GM23338 (cell line): Measurements from ENCODE around the gene ZNF660. TPM values are rescaled to one million over a fixed set of nuclear protein-coding genes. Genes with fewer than 3 reads are reported as not detected.
A peak's percentile ranks its signal among the peaks of the same experiment; 100 is the strongest.

ENCODE experiments used
- ATAC-seq: fragments of 200-7000 bp; cut with Tn5 transposase; 3 replicates; pipeline ENCODE4 v1.9.1; 2020
- DNase-seq: peaks from one replicate; pipeline ENCODE4 v3.0.0-alpha.2; 2015; ENCODE audit warnings: low spot score
- H2AFZ ChIP-seq: fragments of 200-600 bp; sonication (generic); 2 replicates; pipeline ENCODE4 v1.8.0; 2016; ENCODE audit warnings: antibody characterized with exemption, mild to moderate bottlenecking, moderate library complexity
- H3F3A ChIP-seq: fragments of 200-600 bp; sonication (generic); replicated peaks from 2 replicates; pipeline ENCODE4 v1.8.0; 2017; ENCODE audit warnings: antibody characterized with exemption, mixed run types, low read depth
- H3K27ac ChIP-seq: fragments of 200-600 bp; sonication (generic); 2 replicates; pipeline ENCODE4 v1.6.1; 2016; ENCODE audit warnings: low read depth
- H3K27me3 ChIP-seq: fragments of 200-600 bp; sonication (generic); 2 replicates; pipeline ENCODE4 v1.8.0; 2016; ENCODE audit warnings: mild to moderate bottlenecking, mixed run types, moderate library complexity; ENCODE audit not compliant: insufficient read depth
- H3K36me3 ChIP-seq: fragments of 200-600 bp; sonication (generic); 2 replicates; pipeline ENCODE4 v1.8.0; 2016; ENCODE audit warnings: mild to moderate bottlenecking; ENCODE audit not compliant: insufficient read depth
- H3K4me1 ChIP-seq: fragments of 200-600 bp; sonication (generic); 2 replicates; pipeline ENCODE4 v1.8.0; 2016; ENCODE audit warnings: mild to moderate bottlenecking, moderate library complexity; ENCODE audit not compliant: insufficient read depth
- H3K4me2 ChIP-seq: fragments of 200-600 bp; sonication (generic); 2 replicates; pipeline ENCODE4 v1.7.1; 2017; ENCODE audit warnings: mixed run types
- H3K4me3 ChIP-seq: fragments of 200-600 bp; sonication (generic); 2 replicates; pipeline ENCODE4 v1.6.1; 2016; ENCODE audit warnings: mixed run types
- H3K79me2 ChIP-seq: fragments of 200-600 bp; sonication (generic); replicated peaks from 2 replicates; pipeline ENCODE4 v1.8.0; 2017; ENCODE audit warnings: mild to moderate bottlenecking; ENCODE audit not compliant: insufficient read depth
- H3K9me2 ChIP-seq: fragments of 200-600 bp; sonication (generic); 2 replicates; pipeline ENCODE4 v1.8.0; 2017; ENCODE audit not compliant: insufficient read depth
- H4K20me1 ChIP-seq: fragments of 200-600 bp; sonication (generic); replicated peaks from 2 replicates; pipeline ENCODE4 v1.8.0; 2017; ENCODE audit warnings: mild to moderate bottlenecking; ENCODE audit not compliant: insufficient read depth
- H3K27ac Mint-ChIP-seq: 2 replicates; pipeline ENCODE4 v1.8.0; 2020; ENCODE audit warnings: inconsistent platforms, mild to moderate bottlenecking, moderate library complexity, mixed read lengths
- H3K27me3 Mint-ChIP-seq: 3 replicates; pipeline ENCODE4 v1.8.0; 2022; ENCODE audit warnings: low read depth, mild to moderate bottlenecking, moderate library complexity, mixed read lengths, inconsistent platforms; ENCODE audit not compliant: insufficient read depth, poor library complexity
- H3K36me3 Mint-ChIP-seq: 3 replicates; pipeline ENCODE4 v1.8.0; 2021; ENCODE audit warnings: low read depth, mild to moderate bottlenecking, inconsistent platforms, moderate library complexity, mixed read lengths
- H3K4me1 Mint-ChIP-seq: 3 replicates; pipeline ENCODE4 v1.8.0; 2020; ENCODE audit warnings: mild to moderate bottlenecking, inconsistent platforms, mixed read lengths
- H3K4me3 Mint-ChIP-seq: 3 replicates; pipeline ENCODE4 v1.8.0; 2021; ENCODE audit warnings: moderate library complexity, mild to moderate bottlenecking, inconsistent platforms, mixed read lengths
- H3K9me3 Mint-ChIP-seq: 3 replicates; pipeline ENCODE4 v1.8.0; 2020; ENCODE audit warnings: moderate library complexity, mild to moderate bottlenecking, inconsistent platforms, mixed read lengths
- CREB1 ChIP-seq: fragments of 250-450 bp; sonication (Bioruptor Pico); IDR thresholded peaks from 2 replicates; pipeline ENCODE4 v1.5.0; 2020; ENCODE audit warnings: low read depth, mild to moderate bottlenecking, moderate library complexity
- EZH2 ChIP-seq: fragments of 200-600 bp; sonication (generic); IDR thresholded peaks from one replicate; pipeline ENCODE4 v1.8.0; 2017; ENCODE audit warnings: antibody characterized with exemption, mild to moderate bottlenecking, low read depth; ENCODE audit not compliant: unreplicated experiment
- EZH2phosphoT487 ChIP-seq: fragments of 200-600 bp; sonication (generic); IDR thresholded peaks from one replicate; pipeline ENCODE4 v1.8.1; 2018; ENCODE audit warnings: antibody characterized with exemption; ENCODE audit not compliant: unreplicated experiment
- JUNB ChIP-seq: IDR thresholded peaks from one replicate; pipeline ENCODE4 v1.6.1; 2016; ENCODE audit warnings: antibody characterized with exemption; ENCODE audit not compliant: unreplicated experiment
- NANOG ChIP-seq: IDR thresholded peaks from 2 replicates; pipeline ENCODE4 v1.6.1; 2016; ENCODE audit warnings: antibody characterized with exemption, borderline replicate concordance
- POLR2AphosphoS5 ChIP-seq: IDR thresholded peaks from 2 replicates; pipeline ENCODE4 v1.6.1; 2016; ENCODE audit warnings: antibody characterized with exemption, low read depth
- STAT1 ChIP-seq: IDR thresholded peaks from one replicate; pipeline ENCODE4 v1.6.1; 2016; ENCODE audit warnings: antibody characterized with exemption; ENCODE audit not compliant: unreplicated experiment
- ZNF114 ChIP-seq: fragments of 250-450 bp; sonication (Bioruptor Pico); IDR thresholded peaks from 2 replicates; pipeline ENCODE4 v1.5.0; 2020; ENCODE audit warnings: mild to moderate bottlenecking, moderate library complexity
- ZNF331 ChIP-seq: fragments of 250-450 bp; sonication (Bioruptor Pico); IDR thresholded peaks from 2 replicates; pipeline ENCODE4 v1.5.0; 2020; ENCODE audit warnings: low read depth, mild to moderate bottlenecking, moderate library complexity
- long read RNA-seq: library from polyadenylated mRNA; unstranded; transcript quantifications from one replicate; pipeline ENCODE4 v2.0.0, GENCODE V29; 2020; ENCODE audit not compliant: unreplicated experiment
- polyA plus RNA-seq: library from polyadenylated mRNA; unstranded; fragments of >200 nt; fragmentation: Nextera tagmentation; extraction: Ambion mirVana; gene quantifications from 2 replicates; pipeline ENCODE4 v1.2.1, GENCODE V29; 2016
- total RNA-seq: library from RNA; depleted of rRNA; stranded (reverse); fragments of >200 nt; shearing (Covaris generic); gene quantifications from 2 replicates; pipeline ENCODE4 v1.2.3, GENCODE V29; 2014; rRNA removed
- TF ChIP-seq, protein P1 (sequence below): IDR thresholded peaks from one replicate; pipeline ENCODE4 v1.6.1; 2018; ENCODE audit warnings: antibody characterized with exemption; ENCODE audit not compliant: unreplicated experiment
- TF ChIP-seq, protein P2 (sequence below): IDR thresholded peaks from 2 replicates; pipeline ENCODE4 v1.6.1; 2016; ENCODE audit warnings: antibody characterized with exemption
- TF ChIP-seq, protein P3 (sequence below): fragments of 250-450 bp; sonication (Bioruptor Pico); IDR thresholded peaks from 2 replicates; pipeline ENCODE4 v1.5.0; 2020; ENCODE audit warnings: mild to moderate bottlenecking, moderate library complexity
- TF ChIP-seq, protein P4 (sequence below), 2 experiments: fragments of 200-600 bp in 1 of 2; sonication (generic) in 1 of 2; conservative IDR thresholded peaks; 2 replicates each; pipeline versions ENCODE4 v1.5.1 to v1.6.1; 2016 to 2017; ENCODE audit warnings: antibody characterized with exemption in 2 of 2, low read depth in 2 of 2, mild to moderate bottlenecking in 2 of 2, moderate library complexity in 1 of 2

The ZNF660 gene
- total RNA-seq, result 6.1 and 10.1 TPM in 2 replicates
- polyA plus RNA-seq, result 5.4 and 5.9 TPM in 2 replicates
- long read RNA-seq, full-length matches to known transcripts, result 2 of 2 reads
- long read RNA-seq, partial matches to known transcripts, result 0 of 2 reads
- long read RNA-seq, other reads (novel, unspliced or antisense), result 0 of 2 reads

DNA sequence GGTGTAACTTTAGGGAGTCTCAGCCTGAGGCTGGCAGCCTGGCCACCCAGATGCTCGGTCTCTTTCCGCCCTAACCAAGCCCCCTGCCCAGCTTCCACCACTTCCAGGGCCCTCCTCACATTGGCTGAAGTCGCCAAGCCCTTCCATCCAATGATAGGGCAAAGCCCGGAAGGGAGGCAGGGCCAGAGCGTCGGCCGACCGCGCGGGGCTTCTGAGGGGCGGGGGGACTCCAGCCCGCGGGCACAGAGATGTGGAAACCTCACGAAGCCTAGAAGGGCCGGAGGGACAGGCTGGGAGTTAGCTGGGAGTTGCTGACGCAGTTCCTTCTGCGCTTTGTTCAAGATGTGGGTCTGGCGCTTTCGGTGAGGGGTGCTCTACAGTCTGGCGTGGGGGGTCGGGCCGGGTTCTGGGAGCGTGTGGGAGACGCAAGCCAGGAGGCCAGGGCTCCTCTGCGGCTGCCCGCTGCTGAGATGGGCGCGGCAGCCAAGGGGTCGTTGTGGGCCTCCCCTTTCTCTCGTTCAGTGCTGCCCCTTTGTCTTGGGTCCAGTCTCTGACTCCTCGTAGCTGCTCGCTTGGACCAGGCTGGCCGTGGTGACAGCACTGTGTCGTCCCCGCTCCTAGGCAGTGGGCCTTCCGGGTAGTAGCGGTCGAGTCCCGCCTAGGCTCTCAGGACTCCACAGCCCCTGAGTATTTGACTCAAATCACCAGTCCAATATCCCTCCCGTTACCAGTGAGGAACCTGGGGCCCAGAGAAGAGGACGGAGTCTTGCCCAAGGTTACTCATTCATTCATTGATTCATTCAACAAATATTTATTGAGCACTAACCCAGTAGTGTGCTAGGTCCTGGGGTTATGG lies at the start of gene ZNF660:
Gene ZNF660, plus strand, starts transcription at position 319 of the 856 bp plus-strand sequence. CDS start 9,230 bp downstream, outside the sequence.
- Mint-ChIP-seq H3K9me3 (no peaks in the 10 kb centered on the region), H3K36me3 (peaks cover 48% of the 10 kb centered on the region), H3K27ac (peak within 1 kb of the TSS; percentile 98), H3K4me3 (peak within 1 kb of the TSS; percentile 89), H3K4me1 (peaks cover 20% of the 10 kb centered on the region), H3K27me3 (peaks cover 6% of the 10 kb centered on the region)
- Histone ChIP-seq H3K4me3 (peak within 1 kb of the TSS; percentile 95), H3K4me1 (peaks cover 9% of the 10 kb centered on the region), H3K36me3 (peaks cover 10% of the 10 kb centered on the region; the same call in 1 of the 2 replicates), H3K27me3 (peaks cover 20% of the 10 kb centered on the region), H3K4me2 (peak within 1 kb of the TSS; percentile 99), H4K20me1 (no peaks in the 10 kb centered on the region), H2AFZ (peak within 1 kb of the TSS; percentile 94), H3K27ac (peak within 1 kb of the TSS; percentile 90; the same call in 1 of the 2 replicates), H3F3A (no peaks in the 10 kb centered on the region), H3K9me2 (no peaks in the 10 kb centered on the region), H3K79me2 (peaks cover 7% of the 10 kb centered on the region; the same call in 1 of the 2 replicates)
- DNase-seq, result peak; percentile 97
- ATAC-seq, result peak; percentile 98
- TF ChIP-seq POLR2AphosphoS5, result peak; percentile 84
- no peak for TF ChIP-seq ZNF331 (CRISPR knock-in tag)
- TF ChIP-seq ZNF114, result no peak
- TF ChIP-seq CREB1 (CRISPR knock-in tag), result peak; percentile 78
- TF ChIP-seq, protein P1, sequence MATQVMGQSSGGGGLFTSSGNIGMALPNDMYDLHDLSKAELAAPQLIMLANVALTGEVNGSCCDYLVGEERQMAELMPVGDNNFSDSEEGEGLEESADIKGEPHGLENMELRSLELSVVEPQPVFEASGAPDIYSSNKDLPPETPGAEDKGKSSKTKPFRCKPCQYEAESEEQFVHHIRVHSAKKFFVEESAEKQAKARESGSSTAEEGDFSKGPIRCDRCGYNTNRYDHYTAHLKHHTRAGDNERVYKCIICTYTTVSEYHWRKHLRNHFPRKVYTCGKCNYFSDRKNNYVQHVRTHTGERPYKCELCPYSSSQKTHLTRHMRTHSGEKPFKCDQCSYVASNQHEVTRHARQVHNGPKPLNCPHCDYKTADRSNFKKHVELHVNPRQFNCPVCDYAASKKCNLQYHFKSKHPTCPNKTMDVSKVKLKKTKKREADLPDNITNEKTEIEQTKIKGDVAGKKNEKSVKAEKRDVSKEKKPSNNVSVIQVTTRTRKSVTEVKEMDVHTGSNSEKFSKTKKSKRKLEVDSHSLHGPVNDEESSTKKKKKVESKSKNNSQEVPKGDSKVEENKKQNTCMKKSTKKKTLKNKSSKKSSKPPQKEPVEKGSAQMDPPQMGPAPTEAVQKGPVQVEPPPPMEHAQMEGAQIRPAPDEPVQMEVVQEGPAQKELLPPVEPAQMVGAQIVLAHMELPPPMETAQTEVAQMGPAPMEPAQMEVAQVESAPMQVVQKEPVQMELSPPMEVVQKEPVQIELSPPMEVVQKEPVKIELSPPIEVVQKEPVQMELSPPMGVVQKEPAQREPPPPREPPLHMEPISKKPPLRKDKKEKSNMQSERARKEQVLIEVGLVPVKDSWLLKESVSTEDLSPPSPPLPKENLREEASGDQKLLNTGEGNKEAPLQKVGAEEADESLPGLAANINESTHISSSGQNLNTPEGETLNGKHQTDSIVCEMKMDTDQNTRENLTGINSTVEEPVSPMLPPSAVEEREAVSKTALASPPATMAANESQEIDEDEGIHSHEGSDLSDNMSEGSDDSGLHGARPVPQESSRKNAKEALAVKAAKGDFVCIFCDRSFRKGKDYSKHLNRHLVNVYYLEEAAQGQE, result no peak
- TF ChIP-seq STAT1, result no peak
- TF ChIP-seq, protein P2, sequence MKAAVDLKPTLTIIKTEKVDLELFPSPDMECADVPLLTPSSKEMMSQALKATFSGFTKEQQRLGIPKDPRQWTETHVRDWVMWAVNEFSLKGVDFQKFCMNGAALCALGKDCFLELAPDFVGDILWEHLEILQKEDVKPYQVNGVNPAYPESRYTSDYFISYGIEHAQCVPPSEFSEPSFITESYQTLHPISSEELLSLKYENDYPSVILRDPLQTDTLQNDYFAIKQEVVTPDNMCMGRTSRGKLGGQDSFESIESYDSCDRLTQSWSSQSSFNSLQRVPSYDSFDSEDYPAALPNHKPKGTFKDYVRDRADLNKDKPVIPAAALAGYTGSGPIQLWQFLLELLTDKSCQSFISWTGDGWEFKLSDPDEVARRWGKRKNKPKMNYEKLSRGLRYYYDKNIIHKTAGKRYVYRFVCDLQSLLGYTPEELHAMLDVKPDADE, result peak; percentile 53; the same call in 1 of the 2 replicates
- TF ChIP-seq NANOG, result no peak
- no peak for TF ChIP-seq JUNB
- no peak for TF ChIP-seq EZH2
- TF ChIP-seq EZH2phosphoT487, result no peak
- TF ChIP-seq, protein P3, sequence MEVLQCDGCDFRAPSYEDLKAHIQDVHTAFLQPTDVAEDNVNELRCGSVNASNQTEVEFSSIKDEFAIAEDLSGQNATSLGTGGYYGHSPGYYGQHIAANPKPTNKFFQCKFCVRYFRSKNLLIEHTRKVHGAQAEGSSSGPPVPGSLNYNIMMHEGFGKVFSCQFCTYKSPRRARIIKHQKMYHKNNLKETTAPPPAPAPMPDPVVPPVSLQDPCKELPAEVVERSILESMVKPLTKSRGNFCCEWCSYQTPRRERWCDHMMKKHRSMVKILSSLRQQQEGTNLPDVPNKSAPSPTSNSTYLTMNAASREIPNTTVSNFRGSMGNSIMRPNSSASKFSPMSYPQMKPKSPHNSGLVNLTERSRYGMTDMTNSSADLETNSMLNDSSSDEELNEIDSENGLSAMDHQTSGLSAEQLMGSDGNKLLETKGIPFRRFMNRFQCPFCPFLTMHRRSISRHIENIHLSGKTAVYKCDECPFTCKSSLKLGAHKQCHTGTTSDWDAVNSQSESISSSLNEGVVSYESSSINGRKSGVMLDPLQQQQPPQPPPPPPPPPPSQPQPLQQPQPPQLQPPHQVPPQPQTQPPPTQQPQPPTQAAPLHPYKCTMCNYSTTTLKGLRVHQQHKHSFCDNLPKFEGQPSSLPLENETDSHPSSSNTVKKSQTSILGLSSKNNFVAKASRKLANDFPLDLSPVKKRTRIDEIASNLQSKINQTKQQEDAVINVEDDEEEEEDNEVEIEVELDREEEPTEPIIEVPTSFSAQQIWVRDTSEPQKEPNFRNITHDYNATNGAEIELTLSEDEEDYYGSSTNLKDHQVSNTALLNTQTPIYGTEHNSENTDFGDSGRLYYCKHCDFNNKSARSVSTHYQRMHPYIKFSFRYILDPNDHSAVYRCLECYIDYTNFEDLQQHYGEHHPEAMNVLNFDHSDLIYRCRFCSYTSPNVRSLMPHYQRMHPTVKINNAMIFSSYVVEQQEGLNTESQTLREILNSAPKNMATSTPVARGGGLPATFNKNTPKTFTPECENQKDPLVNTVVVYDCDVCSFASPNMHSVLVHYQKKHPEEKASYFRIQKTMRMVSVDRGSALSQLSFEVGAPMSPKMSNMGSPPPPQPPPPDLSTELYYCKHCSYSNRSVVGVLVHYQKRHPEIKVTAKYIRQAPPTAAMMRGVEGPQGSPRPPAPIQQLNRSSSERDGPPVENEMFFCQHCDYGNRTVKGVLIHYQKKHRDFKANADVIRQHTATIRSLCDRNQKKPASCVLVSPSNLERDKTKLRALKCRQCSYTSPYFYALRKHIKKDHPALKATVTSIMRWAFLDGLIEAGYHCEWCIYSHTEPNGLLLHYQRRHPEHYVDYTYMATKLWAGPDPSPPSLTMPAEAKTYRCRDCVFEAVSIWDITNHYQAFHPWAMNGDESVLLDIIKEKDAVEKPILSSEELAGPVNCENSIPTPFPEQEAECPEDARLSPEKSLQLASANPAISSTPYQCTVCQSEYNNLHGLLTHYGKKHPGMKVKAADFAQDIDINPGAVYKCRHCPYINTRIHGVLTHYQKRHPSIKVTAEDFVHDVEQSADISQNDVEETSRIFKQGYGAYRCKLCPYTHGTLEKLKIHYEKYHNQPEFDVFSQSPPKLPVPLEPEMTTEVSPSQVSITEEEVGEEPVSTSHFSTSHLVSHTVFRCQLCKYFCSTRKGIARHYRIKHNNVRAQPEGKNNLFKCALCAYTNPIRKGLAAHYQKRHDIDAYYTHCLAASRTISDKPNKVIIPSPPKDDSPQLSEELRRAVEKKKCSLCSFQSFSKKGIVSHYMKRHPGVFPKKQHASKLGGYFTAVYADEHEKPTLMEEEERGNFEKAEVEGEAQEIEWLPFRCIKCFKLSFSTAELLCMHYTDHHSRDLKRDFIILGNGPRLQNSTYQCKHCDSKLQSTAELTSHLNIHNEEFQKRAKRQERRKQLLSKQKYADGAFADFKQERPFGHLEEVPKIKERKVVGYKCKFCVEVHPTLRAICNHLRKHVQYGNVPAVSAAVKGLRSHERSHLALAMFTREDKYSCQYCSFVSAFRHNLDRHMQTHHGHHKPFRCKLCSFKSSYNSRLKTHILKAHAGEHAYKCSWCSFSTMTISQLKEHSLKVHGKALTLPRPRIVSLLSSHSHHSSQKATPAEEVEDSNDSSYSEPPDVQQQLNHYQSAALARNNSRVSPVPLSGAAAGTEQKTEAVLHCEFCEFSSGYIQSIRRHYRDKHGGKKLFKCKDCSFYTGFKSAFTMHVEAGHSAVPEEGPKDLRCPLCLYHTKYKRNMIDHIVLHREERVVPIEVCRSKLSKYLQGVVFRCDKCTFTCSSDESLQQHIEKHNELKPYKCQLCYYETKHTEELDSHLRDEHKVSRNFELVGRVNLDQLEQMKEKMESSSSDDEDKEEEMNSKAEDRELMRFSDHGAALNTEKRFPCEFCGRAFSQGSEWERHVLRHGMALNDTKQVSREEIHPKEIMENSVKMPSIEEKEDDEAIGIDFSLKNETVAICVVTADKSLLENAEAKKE (CRISPR knock-in tag), result no peak
- TF ChIP-seq, protein P4, sequence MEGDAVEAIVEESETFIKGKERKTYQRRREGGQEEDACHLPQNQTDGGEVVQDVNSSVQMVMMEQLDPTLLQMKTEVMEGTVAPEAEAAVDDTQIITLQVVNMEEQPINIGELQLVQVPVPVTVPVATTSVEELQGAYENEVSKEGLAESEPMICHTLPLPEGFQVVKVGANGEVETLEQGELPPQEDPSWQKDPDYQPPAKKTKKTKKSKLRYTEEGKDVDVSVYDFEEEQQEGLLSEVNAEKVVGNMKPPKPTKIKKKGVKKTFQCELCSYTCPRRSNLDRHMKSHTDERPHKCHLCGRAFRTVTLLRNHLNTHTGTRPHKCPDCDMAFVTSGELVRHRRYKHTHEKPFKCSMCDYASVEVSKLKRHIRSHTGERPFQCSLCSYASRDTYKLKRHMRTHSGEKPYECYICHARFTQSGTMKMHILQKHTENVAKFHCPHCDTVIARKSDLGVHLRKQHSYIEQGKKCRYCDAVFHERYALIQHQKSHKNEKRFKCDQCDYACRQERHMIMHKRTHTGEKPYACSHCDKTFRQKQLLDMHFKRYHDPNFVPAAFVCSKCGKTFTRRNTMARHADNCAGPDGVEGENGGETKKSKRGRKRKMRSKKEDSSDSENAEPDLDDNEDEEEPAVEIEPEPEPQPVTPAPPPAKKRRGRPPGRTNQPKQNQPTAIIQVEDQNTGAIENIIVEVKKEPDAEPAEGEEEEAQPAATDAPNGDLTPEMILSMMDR (conservative IDR thresholded peaks at IDR 0.05; ENCODE audit: low read depth in 2 of 2), result no peak
